GM19238 (cell line): ENCODE results near the gene ZFP57.

Experiments used
- DNase-seq: peaks from one replicate; pipeline ENCODE4 v3.0.0; 2011; ENCODE audit warnings: low spot score; ENCODE audit not compliant: insufficient read length

Gene ZFP57

DNA sequence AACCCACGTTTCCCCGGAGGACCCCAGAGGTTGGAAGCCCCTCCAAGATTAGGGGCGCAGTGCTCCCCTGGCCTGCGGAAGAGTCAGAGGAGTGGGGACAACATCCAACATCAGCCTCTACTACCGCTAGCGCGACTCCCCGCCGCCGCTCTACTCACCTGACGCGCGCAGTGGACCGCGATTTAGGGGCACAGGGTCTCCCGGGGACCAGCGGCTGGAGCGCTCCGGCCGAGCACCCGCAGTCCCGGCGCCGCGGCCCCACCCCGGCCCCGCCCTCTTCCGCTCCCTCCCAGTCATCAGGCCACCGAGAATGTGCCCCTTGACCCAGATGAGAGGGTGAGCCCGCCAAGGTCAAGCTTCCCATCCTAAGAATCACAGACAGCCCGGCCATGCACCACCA, at the start of gene ZFP57:
Gene ZFP57, minus strand, starts transcription at position 249 of the 400 bp plus-strand sequence. CDS start 4,149 bp downstream, outside the sequence.
- no peak for DNase-seq

DNA sequence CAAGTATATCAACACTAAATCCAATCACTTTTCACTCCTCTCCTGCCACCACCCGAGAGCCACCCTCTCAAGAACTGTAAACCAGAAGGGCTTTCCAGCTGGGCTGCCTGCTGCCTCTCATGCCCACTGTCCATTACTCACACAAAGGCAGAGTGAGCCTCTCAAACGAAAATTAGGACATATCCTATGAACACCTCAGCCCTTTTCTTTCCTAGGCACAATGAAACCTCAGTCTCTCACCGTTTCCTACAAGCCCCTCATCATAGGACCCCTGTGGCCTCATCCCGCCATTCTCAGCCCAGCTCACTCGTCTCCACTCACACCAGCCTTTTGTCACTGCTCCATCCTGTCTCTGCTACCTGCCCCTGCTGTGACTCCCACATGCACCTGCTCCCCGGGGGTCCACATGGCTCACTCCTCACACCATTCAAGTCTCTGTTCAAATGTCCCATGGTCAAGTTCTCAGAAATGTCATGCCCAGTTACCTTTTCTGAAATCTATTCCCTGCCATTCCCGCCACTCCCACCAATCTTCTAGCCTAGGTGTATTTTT, 49.7 kb upstream of the ZFP57 start:
- DNase-seq = no peak

DNA sequence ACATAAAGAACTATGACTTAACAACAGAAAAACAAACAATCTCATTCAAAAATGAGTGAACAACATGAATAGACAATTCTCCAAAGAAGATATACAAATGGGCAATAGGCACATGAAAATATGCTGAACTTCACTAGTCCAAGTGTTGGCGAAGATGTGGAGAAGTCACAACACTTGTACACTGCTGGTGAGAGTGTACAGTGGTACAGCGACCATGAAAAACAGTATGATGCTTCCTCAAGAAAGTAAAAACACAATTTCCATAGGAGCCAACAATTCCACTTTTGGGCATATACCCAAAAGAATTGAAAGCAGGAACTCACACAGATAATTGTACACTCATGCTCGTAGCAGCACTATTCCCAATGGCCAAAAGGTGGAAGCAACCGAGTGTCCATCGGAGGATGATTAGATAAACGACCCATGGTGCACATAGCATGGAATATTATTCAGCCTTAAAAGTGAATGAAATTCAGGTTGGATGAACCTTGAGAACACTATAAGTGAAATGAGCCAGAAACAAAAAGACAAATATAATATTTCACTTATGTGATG, 48.9 kb upstream of the ZFP57 start:
- no peak for DNase-seq

- DNase-seq = no peak
Observed at GRCh38 chr6:29728875-29729270, 47.9 kb upstream of the ZFP57 start.

DNA sequence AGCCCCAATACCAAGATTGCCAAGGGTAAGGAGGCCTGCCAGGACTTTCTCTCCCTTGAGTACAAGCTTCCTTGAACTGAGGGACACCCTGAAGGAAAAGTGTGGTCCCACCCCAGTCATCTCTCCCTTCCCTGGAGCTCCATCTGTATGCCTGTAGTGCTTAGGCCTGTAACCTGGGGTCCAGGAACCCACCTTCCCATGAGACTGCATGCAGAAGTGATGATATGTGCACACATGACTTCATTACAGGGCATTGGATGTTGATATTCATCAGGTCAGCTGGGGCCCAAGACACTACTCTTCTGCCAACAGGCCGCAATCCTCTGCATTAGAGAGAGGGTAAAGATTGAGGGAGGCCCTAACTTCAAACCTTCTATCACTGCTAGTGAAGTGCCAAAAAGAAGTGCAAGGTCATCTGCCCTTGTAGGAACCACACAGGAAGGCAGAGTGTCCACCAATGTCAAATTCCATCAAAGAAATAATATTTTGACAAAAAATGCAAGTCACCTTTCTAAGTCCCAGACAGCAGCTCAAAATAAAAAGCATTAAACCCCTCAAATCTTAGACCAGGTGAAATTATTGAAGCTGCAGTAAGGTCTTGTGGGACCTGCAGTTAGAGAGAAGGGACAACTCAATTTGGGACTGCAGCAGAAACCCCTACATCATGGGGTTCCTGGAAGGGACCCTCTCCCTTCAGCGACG, 47.4 kb upstream of the ZFP57 start:
- no peak for DNase-seq

DNA sequence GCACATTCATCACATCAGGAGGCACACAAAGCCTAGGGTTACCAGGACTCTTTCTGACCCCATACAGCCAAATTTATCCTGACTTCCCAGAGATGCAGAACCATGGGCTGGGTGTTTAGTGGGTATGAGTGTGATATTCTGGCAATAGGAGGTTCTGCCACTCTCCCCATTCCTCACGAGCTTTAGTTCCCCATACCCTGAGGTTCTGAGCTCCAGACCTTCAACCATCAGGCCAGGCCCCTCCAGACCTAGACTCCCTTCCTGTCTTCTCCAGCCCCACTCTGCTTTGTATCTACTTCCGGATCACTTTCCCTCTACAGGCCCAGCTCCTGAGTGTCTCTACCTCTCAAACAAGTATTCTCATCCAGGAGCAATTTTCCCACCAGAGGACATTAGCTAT, 46.7 kb upstream of the ZFP57 start:
- DNase-seq = no peak

- DNase-seq = no peak
Observed at GRCh38 chr6:29726571-29727194, 45.7 kb upstream of the ZFP57 start.

- no peak for DNase-seq
Observed at GRCh38 chr6:29726001-29726400, 45.0 kb upstream of the ZFP57 start.

DNA sequence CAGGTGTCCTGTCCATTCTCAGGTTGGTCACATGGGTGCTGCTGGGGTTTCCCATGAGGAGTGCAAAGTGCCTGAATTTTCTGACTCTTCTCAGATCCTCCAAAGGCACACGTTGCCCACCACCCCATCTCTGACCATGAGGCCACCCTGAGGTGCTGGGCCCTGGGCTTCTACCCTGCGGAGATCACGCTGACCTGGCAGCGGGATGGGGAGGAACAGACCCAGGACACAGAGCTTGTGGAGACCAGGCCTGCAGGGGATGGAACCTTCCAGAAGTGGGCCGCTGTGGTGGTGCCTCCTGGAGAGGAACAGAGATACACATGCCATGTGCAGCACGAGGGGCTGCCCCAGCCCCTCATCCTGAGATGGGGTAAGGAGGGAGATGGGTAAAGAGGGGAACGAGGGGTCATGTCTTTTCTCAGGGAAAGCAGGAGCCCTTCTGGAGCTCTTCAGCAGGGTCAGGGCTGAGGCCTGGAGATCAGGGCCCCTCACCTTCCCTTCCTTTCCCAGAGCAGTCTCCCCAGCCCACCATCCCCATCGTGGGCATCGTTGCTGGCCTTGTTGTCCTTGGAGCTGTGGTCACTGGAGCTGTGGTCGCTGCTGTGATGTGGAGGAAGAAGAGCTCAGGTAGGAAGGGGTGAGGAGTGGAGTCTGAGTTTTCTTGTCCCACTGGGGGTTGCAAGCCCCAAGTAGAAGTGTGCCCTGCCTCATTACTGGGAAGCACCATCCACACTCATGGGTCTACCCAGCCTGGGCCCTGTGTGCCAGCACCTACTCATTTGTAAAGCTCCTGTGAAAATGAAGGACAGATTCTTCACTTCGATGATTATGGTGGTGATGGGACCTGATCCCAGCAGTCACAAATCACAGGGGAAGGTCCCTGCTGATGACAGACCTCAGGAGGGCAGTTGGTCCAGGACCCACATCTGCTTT, 44.3 kb upstream of the ZFP57 start:
- no peak for DNase-seq

GRCh38 chr6:29723666-29724588, 43.0 kb upstream of the ZFP57 start:
- peak; percentile 69 for DNase-seq

- DNase-seq = peak; percentile 79
Observed at GRCh38 chr6:29723262-29723665, 42.3 kb upstream of the ZFP57 start, which contains the start of gene HLA-F. Gene HLA-F (plus strand): TSS chr6:29723434. CDS start chr6:29723464, 30 bp downstream.

- no peak for DNase-seq
Observed at GRCh38 chr6:29720863-29721262, 39.9 kb upstream of the ZFP57 start.

DNA sequence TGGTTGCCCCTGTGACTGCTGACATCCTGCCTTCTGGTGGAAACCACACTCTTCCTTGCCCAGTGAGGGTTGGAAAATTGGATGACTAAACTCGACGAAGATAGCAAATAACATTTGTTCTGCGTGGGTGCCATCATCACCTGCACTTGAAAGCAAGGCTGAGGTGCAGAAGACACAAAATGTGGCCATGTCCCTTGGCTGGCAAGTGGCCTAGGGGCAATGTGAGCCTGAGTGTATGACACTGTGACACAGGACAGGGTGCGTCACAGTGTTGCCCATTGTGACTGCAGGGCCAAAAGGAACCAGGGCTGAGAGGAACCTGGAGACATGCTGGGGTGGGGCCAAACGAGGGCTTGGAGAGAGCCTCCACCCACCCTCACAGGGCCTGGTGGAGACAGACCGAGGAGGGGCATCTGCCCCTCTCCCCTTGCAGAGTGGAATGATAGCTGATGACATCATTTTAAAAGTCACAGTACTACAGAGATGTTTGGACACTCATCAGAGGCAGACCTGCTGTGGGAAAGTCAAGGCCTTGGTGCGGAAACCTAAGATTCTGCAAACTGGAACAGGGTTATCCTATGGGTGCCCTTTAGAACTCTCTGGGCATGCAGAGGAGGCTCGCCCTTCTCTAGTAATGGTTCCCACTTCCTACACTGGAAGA, 29.5 kb upstream of the ZFP57 start:
- DNase-seq = no peak

GRCh38 chr6:29709188-29709587, 28.2 kb upstream of the ZFP57 start:
- no peak for DNase-seq

- DNase-seq = no peak
Observed at GRCh38 chr6:29708432-29709179, 27.7 kb upstream of the ZFP57 start.

GRCh38 chr6:29705389-29706231, 24.7 kb upstream of the ZFP57 start:
- no peak for DNase-seq

DNA sequence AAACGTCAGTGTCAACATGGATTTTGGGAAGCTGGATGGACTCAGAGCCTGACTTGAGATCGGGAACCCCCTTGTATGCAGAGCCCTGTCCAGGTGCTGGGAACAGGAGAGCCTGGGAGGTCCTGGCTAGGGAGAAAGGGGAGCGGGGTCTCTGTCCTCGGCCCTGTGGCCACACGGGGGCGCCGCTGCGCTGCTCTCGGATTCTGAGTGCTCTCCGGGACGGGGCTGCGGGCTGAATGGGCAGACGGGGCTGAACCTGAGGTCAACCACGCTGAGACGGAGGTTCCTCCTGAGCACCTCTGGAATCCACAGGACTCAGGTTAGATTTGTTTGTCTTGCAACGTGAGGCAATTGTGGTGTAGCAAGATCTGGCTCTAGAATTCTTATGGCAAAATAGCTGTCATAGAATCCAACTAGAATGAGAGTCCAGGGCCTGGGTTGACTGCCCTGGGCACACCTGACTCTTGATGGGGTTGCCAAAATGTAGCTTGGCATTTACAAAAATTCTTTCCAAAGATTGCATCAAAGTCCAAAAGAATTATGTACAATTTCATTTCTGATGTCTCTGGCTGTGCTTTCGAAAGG, 21.7 kb upstream of the ZFP57 start:
- DNase-seq = peak; percentile 47
